HG02870 (cell line): Measurements from ENCODE around the gene ADD1.

ENCODE experiments used
- ATAC-seq: cut with Tn5 transposase; IDR thresholded peaks from one replicate; pipeline ENCODE4 v1.9.1; 2021; ENCODE audit warnings: mild to moderate bottlenecking, moderate library complexity; ENCODE audit not compliant: unreplicated experiment

ADD1 gene, protein sequence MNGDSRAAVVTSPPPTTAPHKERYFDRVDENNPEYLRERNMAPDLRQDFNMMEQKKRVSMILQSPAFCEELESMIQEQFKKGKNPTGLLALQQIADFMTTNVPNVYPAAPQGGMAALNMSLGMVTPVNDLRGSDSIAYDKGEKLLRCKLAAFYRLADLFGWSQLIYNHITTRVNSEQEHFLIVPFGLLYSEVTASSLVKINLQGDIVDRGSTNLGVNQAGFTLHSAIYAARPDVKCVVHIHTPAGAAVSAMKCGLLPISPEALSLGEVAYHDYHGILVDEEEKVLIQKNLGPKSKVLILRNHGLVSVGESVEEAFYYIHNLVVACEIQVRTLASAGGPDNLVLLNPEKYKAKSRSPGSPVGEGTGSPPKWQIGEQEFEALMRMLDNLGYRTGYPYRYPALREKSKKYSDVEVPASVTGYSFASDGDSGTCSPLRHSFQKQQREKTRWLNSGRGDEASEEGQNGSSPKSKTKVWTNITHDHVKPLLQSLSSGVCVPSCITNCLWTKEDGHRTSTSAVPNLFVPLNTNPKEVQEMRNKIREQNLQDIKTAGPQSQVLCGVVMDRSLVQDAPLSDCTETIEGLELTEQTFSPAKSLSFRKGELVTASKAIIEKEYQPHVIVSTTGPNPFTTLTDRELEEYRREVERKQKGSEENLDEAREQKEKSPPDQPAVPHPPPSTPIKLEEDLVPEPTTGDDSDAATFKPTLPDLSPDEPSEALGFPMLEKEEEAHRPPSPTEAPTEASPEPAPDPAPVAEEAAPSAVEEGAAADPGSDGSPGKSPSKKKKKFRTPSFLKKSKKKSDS

DNA sequence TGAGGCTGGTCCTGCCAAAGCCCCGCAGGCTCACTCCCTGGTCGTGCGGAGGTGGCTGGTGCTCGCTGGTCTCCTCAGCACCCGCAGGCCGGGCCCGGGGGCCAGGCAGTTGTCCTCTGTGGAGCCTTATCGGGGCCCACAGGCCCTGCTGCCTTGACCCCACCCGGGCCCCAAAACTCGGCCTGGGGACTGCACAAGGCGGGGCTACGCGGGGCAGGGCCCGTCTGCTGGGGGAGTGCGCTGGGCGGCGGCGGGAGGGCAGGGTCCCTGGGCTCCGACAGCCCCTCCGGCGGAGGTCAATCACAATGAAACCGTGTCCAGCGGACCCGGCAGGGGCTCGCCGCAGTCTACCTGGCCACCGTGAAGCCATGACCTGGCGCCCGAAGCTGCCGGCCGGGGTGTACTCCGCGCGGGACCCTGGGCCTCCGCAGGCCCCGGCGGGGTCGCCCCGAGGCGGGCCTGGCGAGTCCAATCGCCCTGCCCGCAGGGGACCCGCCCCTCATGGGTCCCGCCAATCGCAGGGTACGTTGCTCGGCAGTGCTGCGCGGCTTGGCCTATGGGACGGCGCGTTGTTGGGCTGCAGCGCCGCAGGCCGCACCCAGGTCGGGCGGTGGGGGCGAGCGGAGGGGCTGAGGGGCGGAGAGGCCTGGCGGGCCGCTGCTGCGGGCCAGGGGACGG is at the start of gene ADD1:
TSS of gene ADD1 (plus strand) at position 582 of the 678 bp plus-strand sequence. CDS start 32,072 bp downstream, outside the sequence.
- peak; percentile 66 for ATAC-seq

DNA sequence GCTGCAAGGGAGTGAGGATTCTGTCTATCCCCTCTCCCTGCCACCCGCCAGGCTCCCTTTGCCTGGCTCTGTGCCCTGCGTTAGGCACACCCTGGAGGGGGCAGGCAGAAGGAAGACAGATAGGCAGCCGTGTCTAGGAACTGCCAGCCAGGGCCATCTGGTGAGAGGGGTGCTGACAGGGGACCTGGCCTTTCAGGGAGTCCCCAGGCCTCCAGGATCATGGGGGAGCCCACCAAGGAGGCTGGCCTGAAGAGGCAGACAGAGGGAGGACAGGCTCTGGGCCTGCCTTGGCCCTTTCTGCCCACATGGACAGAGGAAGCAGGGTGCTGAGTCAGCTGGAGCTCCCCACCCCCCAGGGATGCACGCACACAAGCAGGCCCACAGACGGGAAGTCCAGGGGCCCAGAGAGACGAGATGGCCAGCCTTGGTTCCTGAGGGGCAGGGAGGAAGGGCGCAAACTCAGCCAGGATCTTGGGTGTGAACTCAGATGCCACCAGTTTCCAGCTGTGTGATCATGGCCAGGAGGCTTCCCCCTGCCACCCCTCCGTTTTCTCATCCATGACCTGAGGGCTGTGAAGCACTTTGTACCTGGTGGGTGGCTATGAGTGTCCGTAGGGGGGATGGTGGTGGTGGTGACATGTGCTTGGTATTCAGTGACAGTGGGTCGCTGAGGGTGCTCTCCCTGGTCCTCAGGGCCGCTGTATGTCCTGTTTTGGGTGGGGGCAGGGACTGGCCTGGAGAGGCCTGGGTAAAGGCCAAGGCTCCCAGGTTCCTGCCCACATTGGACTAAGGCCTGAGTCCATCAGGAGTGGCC is 49.0 kb upstream of the ADD1 start:
- no peak for ATAC-seq

DNA sequence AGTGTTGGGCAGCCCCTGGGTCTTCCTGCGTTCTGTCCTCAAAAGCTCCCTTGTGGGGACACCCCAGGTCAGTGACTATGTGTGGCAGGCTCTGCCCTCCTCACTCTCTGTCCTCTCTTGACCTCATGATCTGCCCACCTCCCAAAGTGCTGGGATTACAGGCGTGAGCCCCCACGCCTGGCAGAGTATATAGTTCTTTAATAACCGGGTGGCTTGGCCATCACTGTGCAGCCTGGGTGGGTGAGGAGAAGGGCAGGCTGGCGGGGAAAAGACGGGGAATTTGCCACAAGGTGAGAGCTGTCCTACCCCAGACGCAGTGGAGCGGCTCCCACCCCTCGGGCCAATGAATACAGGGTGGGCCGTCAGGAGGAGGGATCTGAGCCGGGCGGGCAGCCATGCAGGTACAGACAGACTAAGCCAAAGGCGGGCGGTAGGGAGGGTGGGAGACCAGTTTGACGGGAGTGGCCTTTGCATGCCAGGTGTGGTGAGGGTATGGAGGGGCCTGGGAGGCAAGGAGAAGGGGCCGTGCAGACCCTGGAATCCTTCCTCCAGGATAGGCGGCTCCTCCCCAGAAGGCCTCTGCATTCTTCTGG is 48.2 kb upstream of the ADD1 start:
- no peak for ATAC-seq

DNA sequence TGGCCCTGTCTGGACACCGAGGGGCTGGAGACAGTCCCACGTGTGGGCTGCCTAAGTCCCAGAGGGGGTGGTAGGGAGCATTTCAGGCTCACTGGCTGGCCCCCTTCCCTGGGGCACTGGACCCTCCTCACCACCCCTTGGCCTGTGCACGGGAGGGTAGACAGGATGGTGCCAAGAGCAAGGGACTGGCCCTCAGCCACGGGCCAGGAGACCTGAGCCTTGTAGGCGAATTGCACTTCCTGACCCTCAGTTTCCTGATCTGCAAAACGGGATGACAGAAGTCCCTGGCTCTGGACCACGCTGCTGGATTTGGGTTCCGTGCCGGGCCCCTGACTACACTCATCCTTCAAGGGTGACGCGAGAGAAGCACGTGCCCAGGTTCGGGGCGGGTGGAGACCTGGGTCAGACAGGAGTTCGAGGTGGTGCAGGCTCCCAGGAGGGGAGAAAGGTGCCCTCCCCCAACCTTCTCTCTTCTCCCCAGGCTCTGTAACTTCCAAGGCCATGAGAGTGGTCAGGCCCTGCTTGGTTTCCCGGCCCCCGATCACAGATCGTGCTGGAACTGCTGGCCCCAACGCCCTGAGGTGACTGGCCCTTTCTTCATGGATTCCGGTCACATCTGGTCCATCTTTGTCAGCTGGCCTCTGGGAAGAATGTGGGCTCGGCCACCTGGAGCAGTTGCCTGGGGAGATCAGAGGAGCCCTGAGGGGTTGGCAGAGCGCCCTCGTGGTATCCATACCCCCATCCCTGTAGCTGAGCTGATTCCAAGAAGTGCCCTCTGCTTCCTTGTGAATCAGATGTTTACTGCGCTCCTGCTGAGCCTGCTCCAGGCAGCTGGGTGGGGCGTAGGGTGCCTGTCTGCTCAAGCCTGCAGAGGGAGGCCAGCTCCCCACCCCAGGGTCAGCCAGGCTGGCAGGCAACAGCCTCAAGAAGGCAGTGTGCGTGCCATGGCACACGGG is 47.5 kb upstream of the ADD1 start:
- ATAC-seq: no peak

DNA sequence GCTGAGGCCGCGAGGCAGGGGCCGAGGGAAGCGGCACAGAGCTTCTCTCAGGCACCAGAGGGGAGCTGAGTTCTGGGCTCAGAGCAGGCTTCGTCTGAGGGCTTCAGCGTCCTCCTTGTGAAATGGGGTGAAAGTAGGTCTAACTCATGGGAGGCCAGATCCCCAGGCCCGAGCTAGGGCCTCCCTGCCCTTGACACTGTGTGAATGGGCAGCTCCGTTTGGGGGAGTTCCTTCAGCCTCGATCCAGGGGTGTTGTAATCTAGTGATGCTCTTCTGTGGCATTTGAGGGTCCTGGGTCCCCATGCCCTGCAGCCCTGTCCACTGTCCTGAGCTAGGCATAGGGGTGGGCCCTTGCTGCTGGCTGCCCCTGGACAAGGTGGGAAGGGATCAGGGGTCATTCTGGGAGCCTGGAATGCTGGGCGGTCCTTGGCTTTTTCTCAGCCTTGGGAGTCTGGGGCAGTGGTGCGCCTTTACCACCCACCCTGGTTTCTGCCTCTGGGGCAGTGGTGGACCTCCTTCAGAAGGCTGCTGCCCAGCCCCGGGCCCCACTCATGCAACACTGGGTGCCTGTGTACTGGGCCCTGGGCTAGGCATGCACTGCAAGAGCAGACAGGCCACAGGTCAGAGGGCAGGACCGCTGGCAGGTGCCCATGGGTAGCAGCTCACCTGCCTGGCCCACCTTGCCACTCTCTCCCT is 46.6 kb upstream of the ADD1 start:
- no peak for ATAC-seq

DNA sequence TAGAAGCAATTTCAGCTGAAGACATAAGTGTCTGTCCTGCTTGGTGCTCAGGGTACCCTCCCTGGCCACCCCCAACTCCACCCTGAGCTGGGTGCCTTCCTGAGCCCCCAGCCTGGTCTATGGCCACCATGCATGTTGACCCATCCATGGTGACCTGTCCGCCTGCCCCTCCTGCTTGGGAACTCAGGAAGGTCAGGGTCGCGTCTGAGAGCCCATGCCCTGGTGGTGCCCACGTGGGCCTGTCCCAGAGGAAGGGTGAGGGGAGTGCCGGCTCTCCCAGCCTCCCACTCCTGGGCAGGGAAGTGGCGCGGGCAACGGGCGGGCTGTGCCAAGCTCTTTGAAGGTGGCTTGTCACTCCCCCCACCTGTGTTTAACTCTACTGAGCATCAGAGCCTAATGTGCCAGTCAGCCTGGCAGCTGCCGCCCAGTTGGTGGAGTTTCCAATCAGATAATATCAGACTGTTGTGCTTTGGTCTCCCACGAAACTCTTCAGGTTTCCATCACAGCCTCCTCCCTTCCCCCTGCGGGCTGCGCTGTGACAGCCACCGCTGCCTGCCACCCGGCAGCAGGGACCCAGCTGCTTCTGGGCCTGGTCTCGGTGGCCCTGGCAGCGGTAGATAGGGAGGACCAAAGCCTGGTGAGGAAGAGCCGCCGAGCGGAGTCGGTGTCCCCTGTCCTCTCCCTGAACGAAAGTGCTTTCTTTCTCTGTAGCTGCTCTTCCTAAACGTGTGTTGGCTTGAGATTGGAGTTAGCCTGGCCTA is 45.9 kb upstream of the ADD1 start:
- no peak for ATAC-seq

DNA sequence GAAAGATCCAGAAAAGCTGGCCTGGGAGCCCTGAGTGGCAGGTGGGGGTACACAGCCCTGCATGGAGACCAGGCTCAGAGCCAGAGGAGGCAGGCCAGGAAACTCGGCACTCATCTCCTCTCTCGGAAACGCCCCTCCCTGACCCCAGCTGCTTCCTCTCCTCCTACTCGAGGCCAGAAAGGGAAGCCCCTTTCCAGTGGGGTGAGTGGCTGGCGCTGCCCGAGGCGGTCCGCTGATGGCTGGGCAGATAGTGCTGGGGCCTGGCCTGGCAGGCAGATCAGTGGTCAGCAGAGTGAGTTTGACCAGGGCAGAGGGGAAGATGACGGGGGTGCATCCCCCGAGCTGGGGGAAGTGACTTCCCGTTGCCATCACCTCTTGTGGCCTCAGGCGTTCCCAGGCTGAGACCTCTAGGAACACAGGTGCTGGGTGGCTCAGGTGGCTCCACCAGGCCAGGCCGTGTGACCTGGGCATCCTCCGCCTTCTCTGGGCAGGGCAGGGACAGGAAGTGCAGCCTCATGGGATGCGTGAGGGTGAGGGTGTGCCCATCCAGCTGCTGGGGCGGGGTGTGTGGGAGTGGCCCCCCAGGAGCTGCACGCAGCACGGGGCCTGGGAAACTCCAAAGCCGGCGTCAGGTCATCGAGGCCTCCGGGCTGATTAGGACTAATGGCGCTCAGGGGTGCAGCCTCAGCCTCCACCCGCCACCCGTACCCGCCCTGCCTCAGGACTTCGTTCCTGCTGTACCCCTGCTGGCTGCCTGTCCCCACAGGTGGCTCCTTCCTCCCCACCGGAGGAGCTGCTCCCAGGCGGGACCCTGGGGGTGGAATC is 45.0 kb upstream of the ADD1 start:
- ATAC-seq: no peak

DNA sequence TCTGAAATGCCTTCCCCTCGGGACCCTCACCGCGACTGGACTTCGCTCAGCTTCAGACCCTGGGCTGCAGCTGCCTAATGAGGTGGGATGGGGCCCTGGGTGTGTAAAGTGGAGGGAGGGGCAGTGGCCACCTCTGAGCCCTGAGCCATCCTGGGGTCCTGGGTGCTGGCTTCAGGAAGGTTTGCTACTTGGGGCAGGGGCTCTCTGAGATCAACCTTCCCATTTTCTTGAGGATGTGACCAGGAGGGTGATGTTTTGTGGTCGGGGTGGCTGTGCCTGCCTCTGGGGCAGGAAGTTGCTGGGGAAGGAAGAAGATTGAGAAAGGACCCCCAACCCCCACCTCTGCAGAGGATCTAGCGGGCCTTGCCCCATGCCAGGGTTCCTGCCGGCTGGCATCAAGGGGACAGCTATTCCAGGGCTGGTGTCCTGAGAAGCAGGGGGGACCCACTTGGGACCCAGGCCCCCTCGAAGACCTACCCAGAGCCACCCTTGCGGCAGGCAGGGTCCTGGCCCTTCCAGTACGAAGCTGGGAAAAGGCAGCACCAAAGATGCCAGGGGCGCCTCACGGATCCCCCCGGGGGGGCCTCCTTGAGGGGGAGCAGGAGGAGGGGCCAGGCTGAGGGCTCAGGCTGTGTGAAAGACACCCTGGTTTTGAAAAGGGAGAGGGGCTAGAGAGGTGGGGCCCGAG is 44.3 kb upstream of the ADD1 start:
- no peak for ATAC-seq

DNA sequence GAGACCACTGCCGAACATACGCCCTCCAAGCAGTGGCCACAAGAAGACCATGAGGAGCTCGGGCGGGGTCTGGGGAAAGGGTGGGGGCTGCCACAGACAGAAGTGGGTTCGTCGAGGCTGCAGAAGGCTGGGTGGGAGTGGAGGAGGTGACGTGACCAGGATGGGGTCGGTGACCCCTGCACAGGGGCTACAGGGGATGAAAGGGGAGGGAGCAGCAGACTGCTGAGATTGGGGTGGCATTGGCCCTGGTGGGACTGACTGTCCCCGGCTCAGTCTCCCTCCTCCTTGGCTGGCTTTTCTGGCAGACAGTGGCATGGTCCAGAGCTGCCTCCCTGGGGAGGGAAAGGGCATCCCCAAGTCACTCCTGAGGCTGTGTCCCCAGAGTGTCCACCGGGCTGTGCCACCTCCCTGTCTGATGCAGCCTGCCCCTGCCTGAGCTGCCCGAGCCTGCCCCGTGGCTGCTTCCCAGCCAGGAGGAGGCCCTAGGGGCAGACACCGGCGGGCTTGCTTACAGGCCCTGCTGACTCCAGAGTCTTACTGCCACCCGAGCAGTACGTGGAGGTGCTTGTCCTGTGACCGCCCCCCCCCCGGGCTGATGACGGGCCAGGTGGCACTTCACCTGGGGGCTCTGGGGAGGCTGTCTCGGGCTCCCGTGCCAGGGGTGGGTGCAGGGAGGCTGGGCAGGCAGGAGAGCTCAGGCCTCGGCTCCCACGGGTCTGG is 43.5 kb upstream of the ADD1 start:
- ATAC-seq: no peak

DNA sequence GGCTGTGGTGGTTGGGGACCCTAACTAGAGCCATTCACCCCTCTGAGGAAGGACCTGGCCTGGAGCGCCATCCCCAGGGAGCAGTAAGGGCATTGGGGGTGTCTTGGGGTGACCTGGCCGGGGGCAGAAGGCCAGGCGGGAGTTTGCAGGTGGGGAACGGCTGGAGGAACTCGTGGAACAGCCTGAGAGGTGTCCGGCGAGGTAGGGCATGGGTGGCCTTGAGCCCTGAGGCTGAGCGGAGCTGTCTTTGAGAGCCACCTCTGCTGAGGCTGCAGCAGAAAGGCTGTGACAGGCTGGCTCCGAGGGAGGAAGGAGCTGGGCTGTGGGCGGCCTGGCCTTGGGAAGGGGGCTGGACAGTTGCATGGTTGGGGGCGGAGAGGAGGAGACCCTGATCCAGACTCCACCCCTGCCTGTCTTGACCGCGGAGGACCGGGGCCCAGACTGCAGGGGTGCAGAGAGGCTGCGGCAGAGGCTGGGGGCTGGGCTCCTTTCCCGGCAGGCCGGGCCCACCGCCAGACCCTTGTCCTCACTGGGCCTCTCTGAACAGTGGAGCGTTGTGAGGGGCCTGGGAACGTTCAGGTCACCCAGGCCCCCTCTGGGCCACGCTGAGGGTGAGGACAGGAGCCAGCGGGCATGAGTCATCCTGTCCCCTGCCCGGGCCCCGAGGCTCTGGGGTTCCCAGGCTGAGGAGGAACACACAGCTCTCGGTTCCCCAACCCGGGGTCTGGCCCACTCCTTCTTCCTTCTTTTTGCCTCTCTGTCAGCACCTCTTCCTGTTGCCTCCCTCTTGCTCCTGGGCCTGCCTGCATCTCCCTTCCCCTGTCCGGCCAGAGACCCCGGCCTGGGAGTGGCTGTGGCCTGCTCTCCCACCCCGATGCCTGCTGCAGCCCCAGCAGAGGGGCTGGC is 42.7 kb upstream of the ADD1 start:
- ATAC-seq: peak; percentile 57

DNA sequence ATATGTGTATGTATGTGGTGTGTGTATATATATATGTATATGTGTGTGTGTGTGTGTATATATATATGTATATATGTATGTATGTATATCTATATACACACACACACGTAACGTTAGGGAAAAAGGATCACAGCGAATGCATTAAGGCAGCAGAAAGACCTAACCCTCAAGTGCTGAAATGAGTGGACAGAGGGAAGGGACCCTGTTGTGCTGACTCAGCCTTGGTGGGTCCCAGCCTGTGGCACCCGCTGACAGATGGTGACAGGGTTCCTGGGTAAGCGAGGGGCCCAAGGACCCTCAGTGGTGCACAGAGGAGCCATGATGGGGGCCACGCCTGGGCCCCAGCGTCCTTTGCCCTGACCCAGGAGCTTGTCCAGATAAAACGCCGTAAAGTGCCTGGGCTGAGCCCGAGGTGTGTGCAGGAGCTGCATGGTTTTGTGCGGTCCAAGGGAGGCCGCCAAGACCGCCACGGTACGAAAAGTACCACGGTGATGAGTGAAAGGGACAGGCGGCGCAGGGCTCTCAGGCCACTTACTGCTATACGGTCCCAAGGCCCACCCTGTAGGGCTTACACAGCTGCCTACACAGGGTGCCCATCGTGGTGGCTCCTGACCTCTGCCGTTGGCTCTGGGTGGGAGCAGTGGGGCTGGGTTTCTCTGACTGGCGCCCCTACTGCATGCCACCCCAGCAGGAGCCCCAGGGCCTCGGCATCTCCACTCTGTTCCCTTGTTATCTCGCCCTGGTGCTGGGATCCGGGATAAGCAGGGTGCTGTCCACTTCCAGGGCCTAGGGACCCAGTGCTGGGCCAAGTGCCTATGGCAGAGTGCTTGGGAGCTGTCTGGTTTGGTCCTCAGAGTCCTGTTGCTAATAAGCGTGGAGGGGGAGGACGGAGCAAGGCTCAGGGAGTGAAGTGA is 40.8 kb upstream of the ADD1 start:
- no peak for ATAC-seq

DNA sequence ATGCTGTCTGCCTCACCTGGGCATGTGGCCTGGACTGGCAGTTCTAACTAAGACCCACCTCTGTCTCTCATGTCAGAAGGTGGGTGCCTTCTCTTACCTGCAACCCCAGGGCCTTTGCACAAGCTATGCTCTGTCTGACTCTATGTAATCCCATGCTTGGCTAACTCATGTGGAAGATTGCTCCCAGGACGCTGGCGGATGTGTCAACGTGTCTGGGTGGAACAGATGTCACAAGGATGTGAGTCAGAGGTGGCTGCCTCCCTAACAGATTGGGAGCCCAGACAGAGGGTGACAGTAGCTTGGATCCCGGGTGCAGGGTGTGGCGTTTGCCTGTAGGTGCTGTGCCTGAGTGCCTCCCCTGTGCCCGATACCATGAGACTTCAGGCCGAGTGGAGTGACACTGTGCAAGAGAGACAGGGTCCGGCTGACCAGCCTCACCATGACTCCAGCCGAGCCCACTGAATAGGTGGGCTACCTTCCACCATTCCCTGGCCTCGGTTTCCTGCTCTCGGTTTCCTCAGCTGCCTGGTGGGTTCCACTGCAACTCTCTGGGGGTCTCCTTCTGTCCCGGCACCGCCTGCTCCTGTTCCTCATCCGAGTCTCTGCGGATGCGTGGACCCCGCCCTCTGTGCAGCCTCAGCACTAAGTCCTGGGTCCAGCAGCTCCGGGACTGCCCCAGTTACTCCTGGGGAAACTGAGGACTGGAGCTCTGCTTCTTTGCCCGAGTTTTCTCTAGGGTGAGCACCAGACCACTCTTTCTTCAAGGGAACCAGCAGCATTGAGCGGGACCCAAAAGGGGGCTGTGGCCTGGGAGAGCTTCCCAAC is 39.8 kb upstream of the ADD1 start:
- ATAC-seq: no peak

DNA sequence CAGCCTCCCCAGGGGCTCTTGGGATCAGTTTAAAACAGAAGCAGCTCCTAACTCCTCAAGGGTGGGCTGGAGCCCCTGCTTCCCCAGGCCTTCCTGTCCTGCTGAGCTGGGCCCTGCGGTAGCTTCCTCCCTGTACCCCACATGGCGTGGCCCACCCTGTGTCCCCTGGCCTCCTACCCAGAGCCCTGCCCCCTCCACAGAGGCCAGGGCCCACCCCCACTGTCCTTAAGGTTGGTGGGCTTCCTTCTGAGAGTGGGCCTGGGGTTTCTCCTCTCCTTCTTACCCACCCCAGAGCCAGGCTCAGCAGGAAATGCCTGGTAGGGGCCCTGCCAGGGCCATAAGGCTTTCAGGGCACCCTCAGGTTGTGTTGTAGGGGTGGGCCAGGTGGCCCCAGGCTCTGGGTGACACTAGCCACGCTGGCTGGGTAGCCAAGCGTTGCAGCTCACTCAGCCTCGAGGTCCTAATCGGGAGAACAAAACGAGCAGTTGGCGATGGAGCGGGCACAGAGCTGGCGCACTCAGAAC is 39.1 kb upstream of the ADD1 start:
- no peak for ATAC-seq
